ENCODE results near the gene CCL20. TPM values are rescaled to one million over a fixed set of nuclear protein-coding genes. Genes with fewer than 3 reads are reported as not detected.

Gene CCL20
- total and polyA plus RNA-seq, 4 donors: 0.36 to 5.9 (median 1.3) TPM

DNA sequence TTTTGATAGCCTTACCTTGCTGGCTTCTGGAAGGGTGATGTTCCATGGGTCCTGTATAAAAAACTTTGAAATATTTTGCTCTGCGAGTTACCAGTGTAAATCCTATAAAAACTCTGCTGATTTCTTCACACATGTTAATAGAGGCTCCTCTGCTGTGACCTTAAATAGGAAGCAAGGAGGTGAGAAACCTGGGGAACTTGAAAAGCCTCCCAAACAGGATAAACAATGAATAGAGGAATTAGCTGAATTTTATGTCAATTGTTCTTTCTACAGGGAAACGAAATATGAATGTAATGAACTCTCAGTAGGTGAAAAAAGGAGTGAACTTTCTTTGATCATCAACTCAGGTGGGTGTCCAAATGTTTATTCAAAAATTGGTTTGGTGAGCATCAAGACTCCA, 10.8 kb upstream of the CCL20 start (continued):
- TF ChIP-seq NR2F2 (IDR thresholded peaks at IDR 0.05): no peak
- TF ChIP-seq FOXA2 (IDR thresholded peaks at IDR 0.05): no peak
- TF ChIP-seq, protein P1, sequence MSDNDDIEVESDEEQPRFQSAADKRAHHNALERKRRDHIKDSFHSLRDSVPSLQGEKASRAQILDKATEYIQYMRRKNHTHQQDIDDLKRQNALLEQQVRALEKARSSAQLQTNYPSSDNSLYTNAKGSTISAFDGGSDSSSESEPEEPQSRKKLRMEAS (IDR thresholded peaks at IDR 0.05): no peak
- no peak for TF ChIP-seq RAD21 (IDR thresholded peaks at IDR 0.05)
- TF ChIP-seq ZBTB33 (IDR thresholded peaks at IDR 0.05): no peak
- no peak for TF ChIP-seq GABPA (IDR thresholded peaks at IDR 0.05 in 1 of 2, conservative IDR thresholded peaks at IDR 0.05 in 1 of 2)

GRCh38 chr2:227804975-227805374, 8.7 kb upstream of the CCL20 start:
- Histone ChIP-seq H3K36me3 (ENCODE audit: control insufficient read depth in 4 of 4, insufficient read depth in 3 of 4, low read depth in 1 of 4, low read length in 3 of 4) (no peaks in the 10 kb centered on the region), H3K4me1 (ENCODE audit: control insufficient read depth in 4 of 4, insufficient read depth in 4 of 4, low read length in 3 of 4) (no peaks in the 10 kb centered on the region), H3K4me3 (ENCODE audit: low read depth in 1 of 3, low read length in 3 of 3) (no peak overlapping the region), H3K27me3 (ENCODE audit: control insufficient read depth in 4 of 4, insufficient read depth in 4 of 4, low read length in 3 of 4) (no peaks in the 10 kb centered on the region), H3K9ac (ENCODE audit: low read depth in 1 of 2, low read length in 2 of 2) (no peak overlapping the region), H3K27ac (ENCODE audit: low read depth in 1 of 2, low read length in 2 of 2) (no peak overlapping the region), H3K9me3 (ENCODE audit: control insufficient read depth in 4 of 4, low read length in 3 of 4) (no peaks in the 10 kb centered on the region)
- DNase-seq (ENCODE audit: low spot score): no peak
- TF ChIP-seq FOXA2 (IDR thresholded peaks at IDR 0.05): no peak
- TF ChIP-seq, protein P1 (IDR thresholded peaks at IDR 0.05): no peak
- 82% methylated on average over 4 of the region's 4 CpGs for WGBS

DNA sequence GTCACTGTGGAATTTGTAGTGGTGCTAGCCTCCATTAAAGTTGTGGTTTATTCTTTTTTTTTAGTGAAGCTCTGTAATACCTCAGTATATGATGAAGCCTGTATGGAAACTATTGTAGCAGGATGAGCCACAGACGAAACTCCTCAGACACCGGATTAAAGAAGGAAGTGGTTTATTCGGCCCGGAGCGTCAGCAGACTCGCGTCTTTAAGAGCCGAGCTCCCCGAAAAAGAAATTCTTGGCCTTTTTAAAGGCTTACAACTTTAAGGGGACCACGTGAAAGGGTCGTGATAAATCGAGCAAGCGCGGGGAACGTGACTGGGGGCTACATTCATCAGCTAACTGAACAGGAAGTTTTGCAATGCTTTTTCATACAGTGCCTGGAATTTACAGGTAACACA, 8.1 kb upstream of the CCL20 start:
- no peaks in the 10 kb centered on the region for H3K9me3 ChIP-seq (ENCODE audit: control insufficient read depth in 4 of 4, low read length in 3 of 4)
- DNase-seq (ENCODE audit: low spot score): no peak
- no peak overlapping the region for H3K4me3 ChIP-seq (ENCODE audit: low read depth in 1 of 3, low read length in 3 of 3)
- H3K4me1 ChIP-seq (ENCODE audit: control insufficient read depth in 4 of 4, insufficient read depth in 4 of 4, low read length in 3 of 4): no peaks in the 10 kb centered on the region
- H3K27me3 ChIP-seq (ENCODE audit: control insufficient read depth in 4 of 4, insufficient read depth in 4 of 4, low read length in 3 of 4): no peaks in the 10 kb centered on the region
- H3K36me3 ChIP-seq (ENCODE audit: control insufficient read depth in 4 of 4, insufficient read depth in 3 of 4, low read depth in 1 of 4, low read length in 3 of 4): no peaks in the 10 kb centered on the region
- TF ChIP-seq FOXA2 (IDR thresholded peaks at IDR 0.05): no peak
- TF ChIP-seq CTCF (IDR thresholded peaks at IDR 0.05; ENCODE audit: low read depth, low read length, missing input control): no peak
- TF ChIP-seq, protein P1 (IDR thresholded peaks at IDR 0.05): no peak
- TF ChIP-seq TAF1 (conservative IDR thresholded peaks at IDR 0.05): no peak
- TF ChIP-seq ATF3 (IDR thresholded peaks at IDR 0.05): no peak
- no peak for TF ChIP-seq EGR1 (IDR thresholded peaks at IDR 0.05; ENCODE audit: low read depth in 2 of 2)
- TF ChIP-seq HNF4A (conservative IDR thresholded peaks at IDR 0.05): no peak
- TF ChIP-seq RAD21 (IDR thresholded peaks at IDR 0.05): no peak
- TF ChIP-seq HNF4G (IDR thresholded peaks at IDR 0.05): no peak
- no peak for TF ChIP-seq SP1 (IDR thresholded peaks at IDR 0.05)
- no peak for TF ChIP-seq REST (IDR thresholded peaks at IDR 0.05)
- TF ChIP-seq YY1 (IDR thresholded peaks at IDR 0.05): no peak
- TF ChIP-seq JUND (IDR thresholded peaks at IDR 0.05): no peak
- no peak for TF ChIP-seq FOXA1 (IDR thresholded peaks at IDR 0.05)
- TF ChIP-seq RXRA (IDR thresholded peaks at IDR 0.05): no peak
- no peak overlapping the region for H3K27ac ChIP-seq (ENCODE audit: low read depth in 1 of 2, low read length in 2 of 2)
- H3K9ac ChIP-seq (ENCODE audit: low read depth in 1 of 2, low read length in 2 of 2): no peak overlapping the region
- WGBS: 84% methylated on average over 15 of the region's 15 CpGs

All from liver (tissue), 9 donors.